Stimulated activated CD8-positive, alpha-beta memory T cell treated with anti-CD3 and anti-CD28 coated beads, Interleukin-7, amount 100 ng/mL, for 1 hour (primary cell): ENCODE measurements around the gene ADCK1.
"Not testable (repeated sequence)": the region's sequence is repeated elsewhere in the genome, so short reads cannot be mapped to it uniquely, and the experiment has no call there.

Experiments
- DNase-seq, 2 donors: peaks; one replicate each; pipeline ENCODE4 v3.0.0-alpha.2; 2020; ENCODE audit warnings: low read depth in 2 of 2

Gene ADCK1

GRCh38 chr14:77799863-77800730, at the start of gene ADCK1:
Gene ADCK1, plus strand, starts transcription at chr14:77800109. Its CDS starts 18,870 bp downstream, at chr14:77818979.
- DNase-seq = peak; percentile 61 to 64

GRCh38 chr14:77752266-77752665, 47.6 kb upstream of the ADCK1 start:
- no peak for DNase-seq

GRCh38 chr14:77752799-77753516, 47.0 kb upstream of the ADCK1 start:
- no peak for DNase-seq

- peak; percentile 75 to 80 for DNase-seq
Measured at GRCh38 chr14:77760381-77761204, 39.3 kb upstream of the ADCK1 start, which contains the start of gene SNW1. Gene SNW1, minus strand, starts transcription at chr14:77761156. Its CDS starts 29 bp downstream, at chr14:77761127.

GRCh38 chr14:77761205-77761931, 38.5 kb upstream of the ADCK1 start:
- no peak for DNase-seq

GRCh38 chr14:77763316-77763715, 36.6 kb upstream of the ADCK1 start:
- DNase-seq = no peak

GRCh38 chr14:77763978-77764377, 35.9 kb upstream of the ADCK1 start:
- no peak for DNase-seq

GRCh38 chr14:77768442-77769069, 31.4 kb upstream of the ADCK1 start:
- not testable (repeated sequence) for DNase-seq

GRCh38 chr14:77773966-77774365, 25.9 kb upstream of the ADCK1 start:
- DNase-seq = not testable (repeated sequence)

- DNase-seq = no peak
Measured at GRCh38 chr14:77782202-77782601, 17.7 kb upstream of the ADCK1 start.

- no peak for DNase-seq
Measured at GRCh38 chr14:77786148-77786547, 13.8 kb upstream of the ADCK1 start.

GRCh38 chr14:77790566-77791224, 9.2 kb upstream of the ADCK1 start:
- no peak for DNase-seq

GRCh38 chr14:77791225-77791600, 8.7 kb upstream of the ADCK1 start:
- no peak for DNase-seq

GRCh38 chr14:77793255-77793654, 6.7 kb upstream of the ADCK1 start:
- DNase-seq = not testable (repeated sequence)

GRCh38 chr14:77794357-77794756, 5.6 kb upstream of the ADCK1 start:
- no peak for DNase-seq

- DNase-seq = not testable (repeated sequence)
Measured at GRCh38 chr14:77799456-77799855, 453 bp upstream of the ADCK1 start.

GRCh38 chr14:77800814-77801213, 905 bp downstream of the ADCK1 start:
- DNase-seq = no peak

- DNase-seq = no peak
Measured at GRCh38 chr14:77804592-77804991, 4.7 kb downstream of the ADCK1 start.

GRCh38 chr14:77805706-77806105, 5.8 kb downstream of the ADCK1 start:
- DNase-seq = no peak

GRCh38 chr14:77808250-77808649, 8.3 kb downstream of the ADCK1 start:
- no peak for DNase-seq
